Effector memory CD4-positive, alpha-beta T cell (primary cell): ENCODE measurements around the gene MTMR10.

ENCODE experiments used
- DNase-seq, 3 donors: peaks; one replicate each; pipeline ENCODE4 v3.0.0-alpha.2; 2020
- H3K27ac ChIP-seq: 2 replicates; pipeline ENCODE4 v1.7.0; 2013; ENCODE audit warnings: mild to moderate bottlenecking, low read length, moderate library complexity; ENCODE audit not compliant: insufficient read depth, poor library complexity, severe bottlenecking
- H3K27me3 ChIP-seq: replicated peaks from 2 replicates; pipeline ENCODE4 v1.7.0; 2013; ENCODE audit warnings: mild to moderate bottlenecking, low read length; ENCODE audit not compliant: insufficient read depth, control insufficient read depth, poor library complexity, severe bottlenecking
- H3K36me3 ChIP-seq: 2 replicates; pipeline ENCODE4 v1.7.0; 2013; ENCODE audit warnings: mild to moderate bottlenecking, low read length, moderate library complexity; ENCODE audit not compliant: control insufficient read depth, insufficient read depth
- H3K4me1 ChIP-seq: 2 replicates; pipeline ENCODE4 v1.7.0; 2013; ENCODE audit warnings: low read length, mild to moderate bottlenecking; ENCODE audit not compliant: control insufficient read depth, insufficient read depth, poor library complexity, severe bottlenecking
- H3K4me3 ChIP-seq: 2 replicates; pipeline ENCODE4 v1.7.0; 2013; ENCODE audit warnings: low read length, low read depth, mild to moderate bottlenecking; ENCODE audit not compliant: insufficient read depth, poor library complexity, severe bottlenecking
- H3K9me3 ChIP-seq: 2 replicates; pipeline ENCODE4 v1.7.0; 2013; ENCODE audit warnings: mild to moderate bottlenecking, low read length, moderate library complexity; ENCODE audit not compliant: control insufficient read depth

MTMR10 gene

DNA sequence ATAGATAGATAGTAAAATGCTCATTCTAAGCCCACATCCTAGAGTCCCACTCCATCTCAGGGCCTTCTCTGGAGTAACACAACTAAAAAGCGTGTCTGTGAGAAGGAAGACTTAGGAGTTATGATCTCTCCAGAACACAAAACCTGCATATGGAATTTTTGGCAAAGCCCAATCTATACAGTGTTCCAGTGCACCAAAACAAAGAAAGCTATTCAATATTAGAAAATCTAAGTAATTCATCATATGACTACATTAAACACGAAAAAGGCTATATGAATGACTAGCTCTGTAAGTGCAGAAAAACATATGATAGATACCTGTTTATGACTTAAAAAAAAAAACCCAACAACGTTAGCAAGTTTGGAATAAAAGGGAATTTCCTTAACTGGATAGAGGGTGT is 27.7 kb downstream of the MTMR10 start:
- no peak for DNase-seq
- Histone ChIP-seq H3K4me3 (no peak overlapping the region), H3K27me3 (no peaks in the 10 kb centered on the region), H3K36me3 (peaks cover 36% of the 10 kb centered on the region), H3K9me3 (no peaks in the 10 kb centered on the region), H3K4me1 (no peaks in the 10 kb centered on the region), H3K27ac (no peak overlapping the region)

DNA sequence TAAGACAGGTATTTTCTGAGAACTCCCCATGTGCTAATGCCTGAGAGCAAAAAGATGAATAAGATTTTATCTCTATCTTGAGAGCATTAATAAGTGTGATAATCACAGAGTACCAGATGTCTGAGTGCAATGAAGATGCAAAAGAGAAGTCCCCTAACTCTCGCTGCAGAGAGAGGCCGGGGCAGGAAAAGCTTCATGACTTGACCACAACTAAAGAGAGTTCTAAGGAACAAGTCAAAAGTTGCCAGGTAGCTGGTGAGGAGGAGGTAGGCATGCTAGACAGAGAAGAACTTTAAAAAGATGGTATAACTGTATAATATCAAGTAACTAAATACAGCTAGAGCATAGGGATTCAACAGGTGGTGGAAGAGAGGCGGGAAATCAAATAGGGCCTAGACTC is 28.8 kb downstream of the MTMR10 start:
- H3K36me3 ChIP-seq = peaks cover 46% of the 10 kb centered on the region

DNA sequence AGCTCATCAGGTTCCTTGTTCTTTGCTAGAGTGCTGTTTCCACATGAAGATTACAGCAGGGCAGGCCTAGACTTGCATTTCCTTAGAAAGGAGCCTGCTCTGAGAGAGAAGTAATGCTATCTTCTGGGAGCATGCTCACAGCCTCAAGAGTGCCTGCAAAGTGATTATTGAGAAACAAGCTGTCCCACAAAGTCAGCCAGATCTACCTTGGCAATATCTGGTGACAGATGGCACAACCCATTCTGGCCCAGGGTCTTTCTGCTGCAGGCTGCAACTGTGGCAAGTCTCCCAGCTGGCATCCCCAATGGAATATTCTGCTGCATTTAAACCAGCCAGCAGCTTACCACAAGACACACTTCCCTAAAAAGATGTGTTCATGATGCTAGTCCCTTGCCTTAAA is 29.3 kb downstream of the MTMR10 start:
- H3K27ac ChIP-seq = no peak overlapping the region
- H3K4me3 ChIP-seq = no peak overlapping the region
- H3K27me3 ChIP-seq = no peaks in the 10 kb centered on the region
- peaks cover 48% of the 10 kb centered on the region for H3K36me3 ChIP-seq
- no peaks in the 10 kb centered on the region for H3K9me3 ChIP-seq
- no peak for DNase-seq
- no peaks in the 10 kb centered on the region for H3K4me1 ChIP-seq

More for the DNA sequence above, 28.8 kb downstream of the MTMR10 start:
- DNase-seq = no peak
- no peak overlapping the region for H3K27ac ChIP-seq
- H3K27me3 ChIP-seq = no peaks in the 10 kb centered on the region
- no peaks in the 10 kb centered on the region for H3K9me3 ChIP-seq
- H3K4me1 ChIP-seq = no peaks in the 10 kb centered on the region
- H3K4me3 ChIP-seq = no peak overlapping the region

DNA sequence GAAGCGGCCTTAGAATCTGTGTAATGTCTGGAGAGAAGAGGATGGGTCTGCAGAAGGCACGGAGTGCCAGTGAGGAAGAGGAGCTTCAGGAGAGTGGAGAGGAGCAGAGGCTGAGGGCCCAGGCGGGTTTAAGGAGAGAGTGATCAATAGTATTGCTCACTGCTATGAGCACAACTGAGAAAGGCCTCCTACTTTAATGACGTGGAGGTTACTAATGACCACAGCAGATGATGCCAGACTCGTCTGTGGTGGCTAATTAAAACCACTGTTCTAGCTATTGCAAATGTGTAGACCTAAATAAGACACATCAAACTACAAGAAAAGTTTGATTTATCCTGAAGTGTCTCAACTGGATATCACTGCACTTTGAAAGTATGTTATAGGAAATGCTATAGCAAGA is 33.2 kb downstream of the MTMR10 start:
- Histone ChIP-seq H3K27me3 (no peaks in the 10 kb centered on the region), H3K36me3 (peaks cover 61% of the 10 kb centered on the region), H3K4me3 (no peak overlapping the region), H3K9me3 (no peaks in the 10 kb centered on the region), H3K27ac (no peak overlapping the region), H3K4me1 (no peaks in the 10 kb centered on the region)
- no peak for DNase-seq

DNA sequence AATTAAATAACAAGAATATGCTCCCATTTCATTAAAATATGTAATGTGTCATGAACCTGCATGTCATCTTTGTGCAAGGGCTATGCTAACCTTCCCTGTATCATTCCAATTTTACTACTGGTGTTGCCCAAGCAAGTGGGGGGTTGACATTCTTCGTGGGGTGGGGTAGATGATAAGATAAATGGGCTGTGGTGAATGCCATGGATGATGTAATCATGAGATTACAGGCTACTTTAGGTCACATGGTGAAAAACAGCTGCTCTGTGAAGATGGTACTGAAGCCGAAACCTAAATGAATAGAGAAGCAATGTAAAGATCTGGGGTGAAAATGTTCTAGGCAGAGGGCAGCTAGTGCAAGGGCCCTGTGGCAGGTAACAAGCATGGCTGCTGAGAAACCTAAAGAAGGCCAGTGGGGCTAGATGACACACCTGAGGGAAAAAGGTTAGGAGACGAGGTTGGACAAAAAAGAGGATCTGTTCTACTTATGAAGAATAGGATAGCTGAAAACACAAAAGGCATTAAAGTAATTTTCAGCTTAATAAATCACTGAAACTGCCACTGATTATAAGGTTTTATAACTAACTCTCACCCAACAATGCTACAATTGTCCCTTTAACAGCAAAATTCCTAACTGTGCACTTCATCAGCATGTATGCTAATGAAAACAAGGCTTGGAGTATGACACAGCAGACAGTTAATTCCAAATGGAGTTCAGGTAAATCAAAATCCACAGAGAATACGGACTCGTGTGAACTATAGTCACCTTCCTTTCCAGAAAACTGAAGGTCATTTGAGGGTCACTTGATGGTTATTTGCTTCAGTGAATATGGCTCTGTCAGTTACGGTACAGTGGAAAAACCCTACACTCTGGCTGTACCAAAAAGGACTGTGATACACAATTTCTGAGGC is 35.0 kb downstream of the MTMR10 start:
- Histone ChIP-seq H3K27ac (no peak overlapping the region), H3K9me3 (no peaks in the 10 kb centered on the region), H3K4me3 (no peak overlapping the region), H3K36me3 (peaks cover 78% of the 10 kb centered on the region), H3K4me1 (no peaks in the 10 kb centered on the region), H3K27me3 (no peaks in the 10 kb centered on the region)
- DNase-seq = no peak

DNA sequence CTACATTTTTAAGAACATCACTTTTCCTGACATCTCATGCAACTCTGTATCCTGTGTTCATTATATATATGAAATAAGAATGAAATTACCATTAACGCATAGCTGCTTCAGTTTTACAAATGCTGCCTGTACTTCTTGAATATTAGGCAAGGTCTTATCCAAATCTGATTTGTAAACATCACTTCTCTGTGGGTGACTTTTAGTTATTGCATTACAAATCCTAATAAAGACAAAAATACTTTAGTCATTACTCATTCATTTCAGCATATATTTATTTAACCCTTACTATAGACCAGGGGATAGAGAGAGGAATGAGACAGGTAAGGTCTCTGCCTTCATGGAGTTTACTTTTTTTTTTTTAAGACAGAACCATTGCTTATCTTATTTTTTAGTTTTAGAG is 36.8 kb downstream of the MTMR10 start:
- no peak overlapping the region for H3K4me3 ChIP-seq
- DNase-seq = no peak
- no peaks in the 10 kb centered on the region for H3K4me1 ChIP-seq
- peaks cover 78% of the 10 kb centered on the region for H3K36me3 ChIP-seq
- H3K27me3 ChIP-seq = no peaks in the 10 kb centered on the region
- H3K9me3 ChIP-seq = no peaks in the 10 kb centered on the region
- H3K27ac ChIP-seq = no peak overlapping the region

DNA sequence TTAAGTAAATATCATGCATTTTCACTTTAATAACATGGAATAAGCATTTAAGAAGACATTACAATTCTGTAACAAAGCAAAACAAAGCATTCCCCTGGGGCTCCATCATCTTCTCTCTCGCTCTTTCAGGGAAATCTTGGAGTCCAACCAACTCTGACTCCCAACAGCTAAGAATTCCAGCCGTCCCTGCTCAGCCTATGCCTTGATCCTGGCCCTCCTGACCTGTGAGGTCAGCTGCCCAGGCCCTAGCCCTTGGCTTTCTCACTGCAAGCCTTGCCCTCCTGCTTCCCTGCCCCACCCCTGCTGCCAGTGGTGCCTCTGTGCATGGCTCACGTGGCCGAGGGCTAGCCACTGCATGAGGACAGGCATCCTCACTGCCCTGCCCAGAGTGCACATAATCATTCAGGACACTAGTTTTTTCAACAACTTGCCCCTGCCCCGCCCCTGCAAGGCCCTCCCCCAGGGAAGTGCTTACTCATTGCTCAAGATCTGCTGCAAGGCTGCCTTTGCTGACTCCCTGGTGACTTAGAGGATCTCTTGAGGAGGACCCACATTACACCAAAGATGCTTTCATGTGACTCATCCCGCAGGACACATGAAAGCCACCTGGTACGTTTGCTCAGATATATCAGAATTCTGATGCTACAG is 37.6 kb downstream of the MTMR10 start:
- Histone ChIP-seq H3K4me3 (no peak overlapping the region), H3K27me3 (no peaks in the 10 kb centered on the region), H3K36me3 (peaks cover 77% of the 10 kb centered on the region), H3K4me1 (no peaks in the 10 kb centered on the region), H3K27ac (no peak overlapping the region), H3K9me3 (no peaks in the 10 kb centered on the region)
- no peak for DNase-seq

DNA sequence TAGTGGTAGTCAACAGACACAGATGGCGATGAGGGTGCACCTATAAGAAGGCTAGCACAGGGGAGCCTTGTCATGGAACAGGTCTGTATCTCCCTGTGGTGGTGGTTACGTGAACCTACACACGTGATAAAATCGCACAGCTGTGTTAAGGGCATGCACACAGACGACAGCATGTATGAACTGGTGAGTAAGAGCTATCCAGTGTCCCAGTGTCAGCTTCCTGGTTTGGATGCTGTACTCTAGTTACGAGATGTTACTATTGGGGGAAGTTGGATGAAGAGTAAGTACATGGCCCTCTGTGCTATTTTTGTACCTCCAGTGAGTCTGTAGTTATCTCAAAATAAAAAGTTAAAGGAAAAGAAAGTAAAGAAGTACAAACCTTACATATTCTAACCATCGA is 38.2 kb downstream of the MTMR10 start:
- no peak overlapping the region for H3K4me3 ChIP-seq
- DNase-seq = no peak
- no peak overlapping the region for H3K27ac ChIP-seq
- no peaks in the 10 kb centered on the region for H3K27me3 ChIP-seq
- no peaks in the 10 kb centered on the region for H3K4me1 ChIP-seq
- H3K9me3 ChIP-seq = no peaks in the 10 kb centered on the region
- H3K36me3 ChIP-seq = peaks cover 75% of the 10 kb centered on the region

DNA sequence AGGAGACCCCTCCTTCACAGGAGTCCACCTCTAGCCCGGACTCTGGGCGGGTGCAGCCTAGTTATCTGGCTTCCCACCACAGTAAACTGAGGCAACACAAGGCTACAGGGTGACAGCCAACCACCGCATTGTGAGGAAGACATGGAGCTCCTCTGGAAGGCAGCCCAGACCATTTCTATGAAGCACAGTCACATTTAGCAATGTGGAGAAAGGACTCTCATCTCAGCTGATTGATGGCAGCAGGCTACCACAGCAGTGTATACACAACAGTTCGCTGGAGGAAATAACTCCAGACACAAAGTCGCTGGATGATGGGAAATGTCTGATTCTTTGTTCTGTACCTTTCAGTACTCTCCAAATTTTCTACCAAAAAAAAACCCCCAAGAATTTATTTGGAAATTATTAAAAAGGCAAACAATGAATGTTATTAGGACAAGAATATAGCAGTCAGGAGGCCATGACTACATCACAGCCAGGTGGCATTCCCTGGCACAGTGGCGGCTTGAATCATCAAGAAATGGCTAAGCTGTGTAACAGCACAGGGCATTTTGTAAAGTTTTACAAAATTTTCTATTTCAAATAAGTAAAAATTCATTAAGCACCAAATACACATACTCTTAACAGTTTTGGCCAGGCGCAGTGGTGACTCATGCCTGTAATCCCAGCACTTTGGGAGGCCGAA is 47.6 kb downstream of the MTMR10 start:
- no peaks in the 10 kb centered on the region for H3K9me3 ChIP-seq
- H3K27ac ChIP-seq = no peak overlapping the region
- DNase-seq = no peak
- peaks cover 80% of the 10 kb centered on the region for H3K36me3 ChIP-seq
- H3K4me1 ChIP-seq = no peaks in the 10 kb centered on the region
- no peak overlapping the region for H3K4me3 ChIP-seq
- no peaks in the 10 kb centered on the region for H3K27me3 ChIP-seq

DNA sequence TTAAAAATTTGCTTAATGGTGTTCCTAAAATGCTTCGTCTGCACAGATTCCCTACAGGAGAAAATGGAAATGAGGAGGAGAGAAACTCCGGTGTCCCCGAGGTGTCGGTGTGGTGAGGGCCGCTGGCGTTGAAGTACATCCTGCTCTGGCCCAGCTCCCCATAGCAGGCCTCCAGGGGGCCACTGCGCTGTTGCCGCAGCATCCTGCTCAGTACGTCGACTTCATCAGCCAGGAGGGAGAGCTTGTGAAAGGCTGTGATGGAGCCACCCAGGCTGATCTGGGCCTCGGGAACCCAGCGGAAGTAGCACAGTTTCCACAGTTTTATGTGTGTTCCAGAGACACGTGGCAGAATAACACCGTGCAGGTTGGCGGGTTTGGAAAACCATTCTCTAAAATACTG is 49.9 kb downstream of the MTMR10 start:
- Histone ChIP-seq H3K36me3 (peaks cover 71% of the 10 kb centered on the region), H3K9me3 (no peaks in the 10 kb centered on the region), H3K27me3 (no peaks in the 10 kb centered on the region)

More for the DNA sequence above, 49.9 kb downstream of the MTMR10 start:
- no peak overlapping the region for H3K4me3 ChIP-seq
- H3K27ac ChIP-seq = no peak overlapping the region
- no peaks in the 10 kb centered on the region for H3K4me1 ChIP-seq
- no peak for DNase-seq
